Measurements from ENCODE around the gene PAFAH1B1. TPM values are rescaled to one million over a fixed set of nuclear protein-coding genes. Genes with fewer than 3 reads are reported as not detected.
"Not testable (repeated sequence)": the region's sequence is repeated elsewhere in the genome, so short reads cannot be mapped to it uniquely, and the experiment has no call there.

Gene PAFAH1B1
- total RNA-seq, 2 experiments from 2014 or later: 183 to 186 TPM

DNA sequence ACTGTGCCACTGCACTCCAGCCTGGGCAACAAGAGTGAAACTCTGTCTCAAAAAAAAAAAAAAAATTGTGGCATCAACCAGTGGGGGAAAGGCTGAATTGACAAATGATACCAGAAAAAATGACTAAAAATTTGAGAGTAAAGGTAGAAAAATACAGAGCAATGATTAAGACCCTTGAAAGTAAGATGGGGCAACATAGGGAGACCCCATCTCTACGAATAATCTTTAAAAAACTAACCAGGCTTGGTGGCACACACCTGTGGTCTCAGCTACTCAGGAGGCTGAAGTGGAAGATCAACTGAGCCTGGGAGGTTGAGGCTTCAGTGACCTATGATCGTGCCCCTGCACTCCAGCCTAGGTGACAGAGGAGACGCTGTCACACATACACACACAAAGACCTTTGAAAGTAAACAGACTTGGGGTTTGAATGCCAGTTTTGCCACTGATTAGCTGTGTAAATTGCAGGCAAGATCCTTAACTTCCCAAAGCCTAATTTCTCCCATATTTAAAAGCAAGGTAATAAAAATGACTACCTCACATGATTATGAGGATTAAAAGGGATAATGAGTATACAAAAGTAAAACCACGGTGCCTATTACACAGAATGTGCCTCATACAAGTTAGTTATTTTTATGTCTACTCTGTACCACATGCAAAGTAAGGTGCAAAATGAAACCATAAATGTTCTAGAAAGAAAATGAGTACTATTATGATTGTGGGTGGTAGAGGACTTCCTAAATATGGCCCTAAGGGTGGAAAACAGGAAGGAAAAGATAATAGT, 21.7 kb upstream of the PAFAH1B1 start:
- ChIA-PET CTCF (interaction anchor here (1.3 kb wide), 1 partner anchor 9 kb away, joined by 3 read pairs; no protein-coding TSS in a partner anchor), POLR2A (no interaction called here)
- peaks cover 5% of the 10 kb centered on the region for H3K4me1 Mint-ChIP-seq
- no peak overlapping the region for H3K4me3 Mint-ChIP-seq
- no peak overlapping the region for H3K27ac Mint-ChIP-seq
- no peaks in the 10 kb centered on the region for H3K36me3 Mint-ChIP-seq (ENCODE audit: low read depth)
- H3K27me3 Mint-ChIP-seq: peaks cover 4% of the 10 kb centered on the region
- no peak for DNase-seq
- no peaks in the 10 kb centered on the region for H3K9me3 Mint-ChIP-seq

DNA sequence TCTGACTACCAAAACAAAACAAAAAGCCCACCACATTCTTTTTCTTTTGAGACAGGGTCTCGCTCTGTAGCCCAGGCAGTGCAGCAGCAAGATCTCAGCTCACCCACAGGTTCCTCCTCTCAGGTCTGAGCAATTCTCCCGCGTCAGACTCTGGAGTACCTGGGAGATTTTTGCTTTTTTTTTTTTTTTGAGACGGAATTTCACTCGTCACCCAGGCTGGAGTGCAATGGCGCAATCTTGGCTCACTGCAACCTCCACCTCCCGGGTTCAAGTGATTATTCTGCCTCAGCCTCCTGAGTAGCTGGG, 21.2 kb upstream of the PAFAH1B1 start:
- not testable (repeated sequence) for H3K36me3 Mint-ChIP-seq (ENCODE audit: low read depth); H3K4me3 Mint-ChIP-seq; H3K27ac Mint-ChIP-seq; H3K27me3 Mint-ChIP-seq; H3K4me1 Mint-ChIP-seq; H3K9me3 Mint-ChIP-seq; DNase-seq
- POLR2A ChIA-PET: interaction anchor here (0.7 kb wide), 1 partner anchor 87 kb away, joined by 3 read pairs; no protein-coding TSS in a partner anchor
- CTCF ChIA-PET: interaction anchor here (1.3 kb wide), 1 partner anchor 9 kb away, joined by 3 read pairs; no protein-coding TSS in a partner anchor

DNA sequence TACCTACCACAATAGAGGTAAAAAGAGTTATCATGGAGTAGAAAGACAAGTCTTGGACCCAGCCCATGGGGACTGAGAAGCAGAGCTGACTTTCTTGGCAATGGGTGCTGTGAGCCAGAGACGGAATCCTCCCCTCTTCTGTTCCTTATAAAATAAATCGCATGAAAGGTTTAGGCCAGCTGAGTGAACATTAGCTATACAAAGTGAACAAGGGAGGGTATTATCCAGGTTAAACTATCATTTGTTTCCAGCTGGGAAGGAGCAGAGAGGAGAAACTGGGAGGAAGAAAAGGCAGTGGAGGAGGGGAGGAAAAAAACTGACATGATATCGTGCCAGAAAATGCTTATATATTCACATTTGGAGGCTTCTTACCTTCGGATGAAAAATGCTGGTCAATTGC, 13.3 kb upstream of the PAFAH1B1 start:
- Mint-ChIP-seq H3K27me3 (peaks cover 10% of the 10 kb centered on the region), H3K36me3 (ENCODE audit: low read depth) (no peaks in the 10 kb centered on the region)

DNA sequence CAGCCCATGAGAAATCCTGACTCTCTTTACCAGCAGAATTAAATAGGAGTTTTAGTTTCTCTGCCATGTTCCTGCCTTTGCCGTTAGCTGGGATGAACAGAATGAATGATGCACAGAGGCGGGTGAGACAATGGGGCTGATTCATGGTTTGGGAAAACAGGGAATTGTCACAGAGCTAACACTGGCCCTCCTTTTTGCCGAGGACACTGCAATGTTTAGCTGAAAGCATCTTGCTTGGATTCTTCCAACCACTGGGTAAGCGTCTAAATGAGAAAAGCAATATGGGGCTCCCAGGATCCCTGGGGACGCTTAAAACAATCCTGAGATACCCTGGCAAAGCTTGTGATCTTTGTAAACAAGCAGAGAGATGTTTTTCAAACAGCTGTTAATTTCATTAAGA, 12.8 kb upstream of the PAFAH1B1 start:
- Mint-ChIP-seq H3K36me3 (ENCODE audit: low read depth) (no peaks in the 10 kb centered on the region), H3K4me1 (no peaks in the 10 kb centered on the region), H3K9me3 (no peaks in the 10 kb centered on the region), H3K4me3 (no peak overlapping the region), H3K27me3 (peaks cover 10% of the 10 kb centered on the region), H3K27ac (no peak overlapping the region)
- DNase-seq: no peak
- POLR2A ChIA-PET: interaction anchor here (1.3 kb wide), 1 partner anchor 12 kb away, joined by 4 read pairs; no protein-coding TSS in a partner anchor
- CTCF ChIA-PET: interaction anchor here (1.5 kb wide), 1 partner anchor 8 kb away, joined by 3 read pairs; no protein-coding TSS in a partner anchor

More for the DNA sequence above, 13.3 kb upstream of the PAFAH1B1 start:
- Mint-ChIP-seq H3K9me3 (no peaks in the 10 kb centered on the region), H3K4me3 (no peak overlapping the region), H3K4me1 (no peaks in the 10 kb centered on the region), H3K27ac (no peak overlapping the region)
- DNase-seq: no peak
- POLR2A ChIA-PET: interaction anchor here (1.3 kb wide), 1 partner anchor 12 kb away, joined by 4 read pairs; no protein-coding TSS in a partner anchor
- CTCF ChIA-PET: interaction anchor here (1.5 kb wide), 1 partner anchor 8 kb away, joined by 3 read pairs; no protein-coding TSS in a partner anchor

DNA sequence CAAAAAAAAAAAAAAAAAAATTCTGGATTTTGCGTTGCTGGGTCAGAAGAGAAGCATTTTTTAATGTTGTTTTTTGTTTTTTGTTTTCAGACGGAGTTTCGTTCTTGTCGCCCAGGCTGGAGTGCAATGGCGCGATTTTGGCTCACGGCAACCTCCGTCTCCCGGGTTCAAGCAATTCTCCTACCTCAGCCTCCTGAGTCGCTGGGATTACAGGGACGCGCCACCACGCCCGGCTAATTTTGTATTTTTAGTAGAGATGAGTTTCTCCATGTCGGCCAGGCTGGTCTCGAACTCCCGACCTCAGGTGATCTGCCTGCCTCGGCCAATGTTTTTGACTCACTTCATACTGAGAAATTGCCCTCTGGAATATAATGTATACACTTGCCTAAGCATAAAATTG, 11.0 kb upstream of the PAFAH1B1 start:
- H3K9me3 Mint-ChIP-seq: no peaks in the 10 kb centered on the region
- H3K4me3 Mint-ChIP-seq: no peak overlapping the region
- no peak overlapping the region for H3K27ac Mint-ChIP-seq
- POLR2A ChIA-PET: no interaction called here
- CTCF ChIA-PET: no interaction called here
- H3K36me3 Mint-ChIP-seq (ENCODE audit: low read depth): no peaks in the 10 kb centered on the region
- no peaks in the 10 kb centered on the region for H3K4me1 Mint-ChIP-seq
- peaks cover 16% of the 10 kb centered on the region for H3K27me3 Mint-ChIP-seq
- no peak for DNase-seq

DNA sequence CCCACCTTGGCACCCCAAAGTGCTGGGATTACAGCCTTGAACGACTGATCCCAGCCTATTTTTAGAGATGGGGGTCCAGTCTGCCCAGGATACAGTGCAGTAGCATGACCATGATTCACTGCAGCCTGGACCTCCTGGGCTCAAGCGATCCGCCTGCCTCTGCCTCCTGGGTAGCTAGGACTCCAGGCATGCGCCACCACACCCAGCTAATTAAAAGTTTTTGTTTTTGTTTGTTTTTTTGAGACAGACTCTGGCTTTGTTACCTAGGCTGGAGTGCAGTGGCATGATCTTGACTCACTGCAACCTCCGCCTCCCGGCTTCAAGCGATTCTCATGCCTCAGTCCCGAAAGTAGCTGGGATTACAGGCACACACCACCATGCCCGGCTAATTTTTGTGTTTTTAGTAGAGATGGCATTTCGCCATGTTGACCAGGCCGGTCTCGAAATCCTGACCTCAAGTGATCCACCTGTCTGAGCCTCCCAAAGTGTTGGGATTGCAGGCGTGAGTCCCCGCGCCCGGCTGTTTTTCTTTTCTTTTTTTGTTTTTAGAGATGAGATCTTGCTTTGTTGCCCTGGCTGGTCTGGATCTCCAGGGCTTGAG, 2.3 kb upstream of the PAFAH1B1 start:
- H3K4me1 Mint-ChIP-seq: peaks cover 12% of the 10 kb centered on the region
- H3K27me3 Mint-ChIP-seq: peaks cover 8% of the 10 kb centered on the region
- CTCF ChIA-PET: no interaction called here
- POLR2A ChIA-PET: no interaction called here
- H3K27ac Mint-ChIP-seq: no peak overlapping the region
- DNase-seq: no peak
- H3K9me3 Mint-ChIP-seq: no peaks in the 10 kb centered on the region
- H3K4me3 Mint-ChIP-seq: no peak overlapping the region
- H3K36me3 Mint-ChIP-seq (ENCODE audit: low read depth): peaks cover 11% of the 10 kb centered on the region

DNA sequence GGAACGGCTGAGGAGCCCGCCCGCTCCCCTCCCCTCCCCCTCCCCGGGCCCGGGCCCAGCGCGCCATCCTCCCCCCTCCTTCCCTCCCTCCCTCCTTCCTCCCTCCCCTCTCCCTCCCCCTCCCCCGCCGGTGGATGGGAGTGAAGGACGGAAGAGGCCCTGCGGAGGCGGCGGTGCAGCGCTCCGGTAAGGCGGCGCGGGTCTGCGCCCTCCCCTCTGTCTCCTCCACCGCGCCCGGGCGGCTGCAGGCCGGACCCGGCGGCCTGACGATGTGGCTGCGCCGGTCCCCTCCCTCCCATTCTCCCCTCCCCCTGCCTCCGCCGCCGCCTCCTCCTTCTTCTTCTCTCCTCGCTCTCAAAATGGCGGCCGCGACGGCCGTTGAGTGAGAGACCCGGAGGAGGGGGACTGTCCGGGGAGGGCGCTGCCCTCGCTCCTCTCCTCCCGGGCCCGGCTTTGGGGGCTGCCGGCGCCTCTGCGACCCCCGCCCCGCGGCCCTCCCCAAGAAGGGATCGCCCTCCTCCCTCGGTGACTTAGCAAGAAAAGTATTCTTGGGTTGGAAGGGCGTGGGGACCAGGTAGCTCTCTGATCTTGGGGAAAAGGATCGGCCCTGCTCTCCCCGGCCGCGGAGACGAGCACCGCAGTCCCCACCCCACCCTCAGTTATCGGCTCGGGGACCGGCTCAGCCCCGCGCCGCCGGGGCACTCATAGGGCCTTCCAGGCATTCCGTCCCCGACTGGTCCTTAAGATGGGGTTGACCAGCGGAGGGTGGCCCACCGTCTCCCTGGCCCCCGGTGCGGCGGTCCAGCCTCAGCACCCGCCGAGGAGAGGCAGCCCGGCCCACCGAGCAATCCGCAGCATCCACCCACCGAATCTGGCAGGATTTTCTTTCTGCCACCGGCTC, 617 bp downstream of the PAFAH1B1 start:
- Mint-ChIP-seq H3K9me3 (no peaks in the 10 kb centered on the region), H3K27me3 (no peaks in the 10 kb centered on the region), H3K4me3 (peak overlapping the region; percentile 90), H3K4me1 (peaks cover 34% of the 10 kb centered on the region), H3K36me3 (ENCODE audit: low read depth) (peaks cover 19% of the 10 kb centered on the region), H3K27ac (peak overlapping the region; percentile 90)
- ChIA-PET POLR2A (interaction anchor here (0.5 to 2.8 kb wide), 8 partner anchors 60 to 672 kb away, joined by 4 to 17 read pairs (median 5); partner anchors contain the start of genes METTL16 and TSR1), CTCF (interaction anchor here (1.4 to 1.9 kb wide), 2 partner anchors 131 to 220 kb away, joined by 3 to 4 read pairs; no protein-coding TSS in a partner anchor)
- peak; percentile 86 for DNase-seq

DNA sequence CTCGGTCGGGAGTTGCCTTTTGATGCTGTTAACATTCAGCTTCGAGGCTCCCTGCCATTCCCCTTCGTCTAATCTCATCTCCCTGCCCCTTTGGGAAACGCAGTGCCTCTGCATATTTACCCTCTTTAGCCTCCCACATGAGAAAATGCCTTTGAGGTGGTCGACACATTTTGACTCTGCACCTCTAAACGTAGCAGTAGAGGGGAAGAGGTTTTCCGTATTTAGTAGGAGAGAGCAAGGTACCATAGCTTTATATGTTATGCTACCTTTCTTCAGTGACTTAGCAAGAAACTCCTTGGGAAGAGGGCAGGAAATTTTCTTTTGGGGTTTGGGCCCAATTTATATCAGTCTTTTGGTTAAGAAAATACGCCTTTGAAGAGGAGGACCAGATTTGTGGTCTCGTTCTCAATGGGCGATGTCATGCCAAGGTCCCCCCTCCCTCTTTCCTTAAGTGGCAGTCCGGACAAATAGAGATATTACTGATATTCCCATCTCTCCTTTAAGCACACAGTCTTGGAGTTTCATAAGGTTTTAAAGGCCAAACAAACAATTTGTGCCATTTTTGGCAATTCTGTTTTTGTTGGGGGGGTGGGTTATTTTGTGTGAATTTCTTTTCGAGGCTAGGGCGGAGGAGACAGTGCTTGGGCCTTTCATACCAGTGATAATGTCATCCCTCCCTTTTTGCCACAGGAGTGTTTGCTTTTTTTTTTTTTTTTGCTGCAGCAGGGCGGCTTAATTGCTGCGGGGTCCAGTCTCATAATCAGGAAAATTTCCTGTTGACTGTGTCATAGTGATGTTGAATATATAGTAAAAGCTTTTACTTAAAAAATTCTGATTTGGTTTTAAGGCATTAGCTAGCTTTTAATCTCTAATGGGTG, 1.5 kb downstream of the PAFAH1B1 start:
- H3K4me3 Mint-ChIP-seq: peak overlapping the region; percentile 90
- CTCF ChIA-PET: interaction anchor here (1.2 to 1.9 kb wide), 2 partner anchors 179 to 219 kb away, joined by 4 read pairs; no protein-coding TSS in a partner anchor
- peaks cover 41% of the 10 kb centered on the region for H3K4me1 Mint-ChIP-seq
- POLR2A ChIA-PET: interaction anchor here (0.7 to 2.8 kb wide), 8 partner anchors 19 to 702 kb away, joined by 3 to 17 read pairs (median 4); partner anchors contain the start of gene METTL16
- no peaks in the 10 kb centered on the region for H3K27me3 Mint-ChIP-seq
- peaks cover 24% of the 10 kb centered on the region for H3K36me3 Mint-ChIP-seq (ENCODE audit: low read depth)
- peak overlapping the region; percentile 89 for H3K27ac Mint-ChIP-seq
- H3K9me3 Mint-ChIP-seq: no peaks in the 10 kb centered on the region
- no peak for DNase-seq

DNA sequence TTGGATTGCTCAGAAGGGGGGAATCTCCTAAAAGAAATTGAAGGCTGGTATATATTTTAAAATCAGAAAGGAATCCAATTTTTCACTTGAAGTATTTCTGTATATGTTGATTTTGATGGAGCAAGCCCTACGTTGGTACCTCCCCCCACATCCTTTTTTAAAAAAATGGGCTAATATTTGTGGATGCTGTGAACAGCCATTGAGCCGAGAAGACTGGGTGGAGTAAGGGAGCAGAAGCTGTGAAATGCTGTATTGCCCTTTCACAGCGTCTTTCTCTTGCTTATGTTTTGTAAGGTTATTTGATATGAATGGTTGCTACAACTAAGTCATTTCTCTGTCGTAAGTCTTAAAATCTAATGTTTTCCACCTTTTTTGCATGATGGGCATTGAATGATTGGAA, 2.3 kb downstream of the PAFAH1B1 start:
- Mint-ChIP-seq H3K36me3 (ENCODE audit: low read depth) (peaks cover 24% of the 10 kb centered on the region), H3K27me3 (no peaks in the 10 kb centered on the region), H3K9me3 (no peaks in the 10 kb centered on the region), H3K4me1 (peaks cover 42% of the 10 kb centered on the region), H3K4me3 (peak overlapping the region; percentile 90), H3K27ac (peak overlapping the region; percentile 40)
- POLR2A ChIA-PET: interaction anchor here (0.7 to 1.5 kb wide), 3 partner anchors 18 to 703 kb away, joined by 3 to 4 read pairs (median 3); no protein-coding TSS in a partner anchor
- no peak for DNase-seq
- CTCF ChIA-PET: interaction anchor here (1.2 kb wide), 1 partner anchor 179 kb away, joined by 4 read pairs; no protein-coding TSS in a partner anchor

DNA sequence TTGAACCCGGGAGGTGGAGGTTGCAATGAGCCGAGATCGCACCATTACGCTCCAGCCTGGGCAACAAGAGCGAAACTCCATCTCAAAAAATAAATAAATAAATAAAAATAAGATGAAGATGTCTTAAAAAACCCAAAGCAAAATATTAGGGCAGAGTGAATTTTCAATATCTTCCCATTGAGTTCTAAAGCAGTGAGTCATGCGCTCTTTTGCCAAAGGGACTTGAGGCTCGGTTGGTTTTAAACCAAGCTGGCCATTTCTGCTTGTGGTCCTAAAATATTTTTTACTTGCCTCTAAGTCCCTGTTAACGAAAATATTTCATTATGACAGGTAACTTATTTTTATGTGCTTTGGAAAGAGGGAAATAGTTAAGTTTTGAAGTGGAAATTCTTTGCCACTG, 4.7 kb downstream of the PAFAH1B1 start:
- H3K27ac Mint-ChIP-seq: no peak overlapping the region
- POLR2A ChIA-PET: no interaction called here

DNA sequence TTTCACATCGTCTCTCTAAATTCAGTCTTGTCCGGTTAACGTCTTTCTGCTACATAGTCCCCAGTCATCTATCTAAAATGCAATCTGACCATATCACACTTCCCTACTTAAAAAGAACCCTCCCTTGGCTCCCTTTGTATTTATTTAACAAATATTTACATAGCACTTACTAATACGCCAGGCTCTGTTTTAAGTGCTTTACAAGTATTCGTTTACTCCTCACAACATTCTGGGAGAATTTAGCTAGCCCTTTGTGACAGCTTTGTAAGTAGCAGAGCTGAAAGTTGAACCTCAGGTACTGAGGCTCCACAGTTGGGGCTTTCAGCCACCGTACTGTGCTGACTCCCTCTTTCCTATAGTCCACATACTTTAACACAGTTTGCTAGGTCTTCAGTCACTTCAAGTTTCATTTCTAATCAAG, 9.2 kb downstream of the PAFAH1B1 start:
- Mint-ChIP-seq H3K9me3 (no peaks in the 10 kb centered on the region), H3K27ac (no peak overlapping the region), H3K36me3 (ENCODE audit: low read depth) (peaks cover 28% of the 10 kb centered on the region), H3K4me1 (peaks cover 45% of the 10 kb centered on the region), H3K27me3 (no peaks in the 10 kb centered on the region), H3K4me3 (no peak overlapping the region)
- ChIA-PET CTCF (no interaction called here), POLR2A (interaction anchor here (1.1 kb wide), 1 partner anchor 10 kb away, joined by 3 read pairs; the partner anchor contains the start of gene PAFAH1B1)
- DNase-seq: no peak

More for the DNA sequence above, 4.7 kb downstream of the PAFAH1B1 start:
- Mint-ChIP-seq H3K9me3 (no peaks in the 10 kb centered on the region), H3K36me3 (ENCODE audit: low read depth) (peaks cover 32% of the 10 kb centered on the region), H3K27me3 (no peaks in the 10 kb centered on the region), H3K4me1 (peaks cover 52% of the 10 kb centered on the region), H3K4me3 (no peak overlapping the region)
- CTCF ChIA-PET: no interaction called here
- no peak for DNase-seq
